GM23338 (cell line): ENCODE results near the gene ADGRB2. TPM values are rescaled to one million over a fixed set of nuclear protein-coding genes. Genes with fewer than 3 reads are reported as not detected.

Source experiments
- ATAC-seq: fragments of 200-7000 bp; cut with Tn5 transposase; 3 replicates; pipeline ENCODE4 v1.9.1; 2020
- DNase-seq: peaks from one replicate; pipeline ENCODE4 v3.0.0-alpha.2; 2015; ENCODE audit warnings: low spot score
- H2AFZ ChIP-seq: fragments of 200-600 bp; sonication (generic); 2 replicates; pipeline ENCODE4 v1.8.0; 2016; ENCODE audit warnings: antibody characterized with exemption, mild to moderate bottlenecking, moderate library complexity
- H3F3A ChIP-seq: fragments of 200-600 bp; sonication (generic); replicated peaks from 2 replicates; pipeline ENCODE4 v1.8.0; 2017; ENCODE audit warnings: antibody characterized with exemption, mixed run types, low read depth
- H3K27ac ChIP-seq: fragments of 200-600 bp; sonication (generic); 2 replicates; pipeline ENCODE4 v1.6.1; 2016; ENCODE audit warnings: low read depth
- H3K27me3 ChIP-seq: fragments of 200-600 bp; sonication (generic); 2 replicates; pipeline ENCODE4 v1.8.0; 2016; ENCODE audit warnings: mild to moderate bottlenecking, mixed run types, moderate library complexity; ENCODE audit not compliant: insufficient read depth
- H3K36me3 ChIP-seq: fragments of 200-600 bp; sonication (generic); 2 replicates; pipeline ENCODE4 v1.8.0; 2016; ENCODE audit warnings: mild to moderate bottlenecking; ENCODE audit not compliant: insufficient read depth
- H3K4me1 ChIP-seq: fragments of 200-600 bp; sonication (generic); 2 replicates; pipeline ENCODE4 v1.8.0; 2016; ENCODE audit warnings: mild to moderate bottlenecking, moderate library complexity; ENCODE audit not compliant: insufficient read depth
- H3K4me2 ChIP-seq: fragments of 200-600 bp; sonication (generic); 2 replicates; pipeline ENCODE4 v1.7.1; 2017; ENCODE audit warnings: mixed run types
- H3K4me3 ChIP-seq: fragments of 200-600 bp; sonication (generic); 2 replicates; pipeline ENCODE4 v1.6.1; 2016; ENCODE audit warnings: mixed run types
- H3K79me2 ChIP-seq: fragments of 200-600 bp; sonication (generic); replicated peaks from 2 replicates; pipeline ENCODE4 v1.8.0; 2017; ENCODE audit warnings: mild to moderate bottlenecking; ENCODE audit not compliant: insufficient read depth
- H3K9me2 ChIP-seq: fragments of 200-600 bp; sonication (generic); 2 replicates; pipeline ENCODE4 v1.8.0; 2017; ENCODE audit not compliant: insufficient read depth
- H4K20me1 ChIP-seq: fragments of 200-600 bp; sonication (generic); replicated peaks from 2 replicates; pipeline ENCODE4 v1.8.0; 2017; ENCODE audit warnings: mild to moderate bottlenecking; ENCODE audit not compliant: insufficient read depth
- H3K27ac Mint-ChIP-seq: 2 replicates; pipeline ENCODE4 v1.8.0; 2020; ENCODE audit warnings: inconsistent platforms, mild to moderate bottlenecking, moderate library complexity, mixed read lengths
- H3K27me3 Mint-ChIP-seq: 3 replicates; pipeline ENCODE4 v1.8.0; 2022; ENCODE audit warnings: low read depth, mild to moderate bottlenecking, moderate library complexity, mixed read lengths, inconsistent platforms; ENCODE audit not compliant: insufficient read depth, poor library complexity
- H3K36me3 Mint-ChIP-seq: 3 replicates; pipeline ENCODE4 v1.8.0; 2021; ENCODE audit warnings: low read depth, mild to moderate bottlenecking, inconsistent platforms, moderate library complexity, mixed read lengths
- H3K4me1 Mint-ChIP-seq: 3 replicates; pipeline ENCODE4 v1.8.0; 2020; ENCODE audit warnings: mild to moderate bottlenecking, inconsistent platforms, mixed read lengths
- H3K4me3 Mint-ChIP-seq: 3 replicates; pipeline ENCODE4 v1.8.0; 2021; ENCODE audit warnings: moderate library complexity, mild to moderate bottlenecking, inconsistent platforms, mixed read lengths
- H3K9me3 Mint-ChIP-seq: 3 replicates; pipeline ENCODE4 v1.8.0; 2020; ENCODE audit warnings: moderate library complexity, mild to moderate bottlenecking, inconsistent platforms, mixed read lengths
- CREB1 ChIP-seq: fragments of 250-450 bp; sonication (Bioruptor Pico); IDR thresholded peaks from 2 replicates; pipeline ENCODE4 v1.5.0; 2020; ENCODE audit warnings: low read depth, mild to moderate bottlenecking, moderate library complexity
- EZH2 ChIP-seq: fragments of 200-600 bp; sonication (generic); IDR thresholded peaks from one replicate; pipeline ENCODE4 v1.8.0; 2017; ENCODE audit warnings: antibody characterized with exemption, mild to moderate bottlenecking, low read depth; ENCODE audit not compliant: unreplicated experiment
- JUNB ChIP-seq: IDR thresholded peaks from one replicate; pipeline ENCODE4 v1.6.1; 2016; ENCODE audit warnings: antibody characterized with exemption; ENCODE audit not compliant: unreplicated experiment
- POLR2AphosphoS5 ChIP-seq: IDR thresholded peaks from 2 replicates; pipeline ENCODE4 v1.6.1; 2016; ENCODE audit warnings: antibody characterized with exemption, low read depth
- STAT1 ChIP-seq: IDR thresholded peaks from one replicate; pipeline ENCODE4 v1.6.1; 2016; ENCODE audit warnings: antibody characterized with exemption; ENCODE audit not compliant: unreplicated experiment
- ZNF114 ChIP-seq: fragments of 250-450 bp; sonication (Bioruptor Pico); IDR thresholded peaks from 2 replicates; pipeline ENCODE4 v1.5.0; 2020; ENCODE audit warnings: mild to moderate bottlenecking, moderate library complexity
- ZNF331 ChIP-seq: fragments of 250-450 bp; sonication (Bioruptor Pico); IDR thresholded peaks from 2 replicates; pipeline ENCODE4 v1.5.0; 2020; ENCODE audit warnings: low read depth, mild to moderate bottlenecking, moderate library complexity
- polyA plus RNA-seq: library from polyadenylated mRNA; unstranded; fragments of >200 nt; fragmentation: Nextera tagmentation; extraction: Ambion mirVana; gene quantifications from 2 replicates; pipeline ENCODE4 v1.2.1, GENCODE V29; 2016
- total RNA-seq: library from RNA; depleted of rRNA; stranded (reverse); fragments of >200 nt; shearing (Covaris generic); gene quantifications from 2 replicates; pipeline ENCODE4 v1.2.3, GENCODE V29; 2014
- TF ChIP-seq, protein P1 (sequence below): fragments of 250-450 bp; sonication (Bioruptor Pico); IDR thresholded peaks from 2 replicates; pipeline ENCODE4 v1.5.0; 2020; ENCODE audit warnings: mild to moderate bottlenecking, moderate library complexity
- TF ChIP-seq, protein P2 (sequence below): IDR thresholded peaks from 2 replicates; pipeline ENCODE4 v1.6.1; 2016; ENCODE audit warnings: antibody characterized with exemption
- TF ChIP-seq, protein P3 (sequence below), 2 experiments: fragments of 200-600 bp in 1 of 2; sonication (generic) in 1 of 2; conservative IDR thresholded peaks; 2 replicates each; pipeline versions ENCODE4 v1.5.1 to v1.6.1; 2016 to 2017; ENCODE audit warnings: antibody characterized with exemption in 2 of 2, low read depth in 2 of 2, mild to moderate bottlenecking in 2 of 2, moderate library complexity in 1 of 2

Gene ADGRB2
- total and polyA plus RNA-seq, 2 experiments from 2014 or later = 8.0 to 27.8 TPM

DNA sequence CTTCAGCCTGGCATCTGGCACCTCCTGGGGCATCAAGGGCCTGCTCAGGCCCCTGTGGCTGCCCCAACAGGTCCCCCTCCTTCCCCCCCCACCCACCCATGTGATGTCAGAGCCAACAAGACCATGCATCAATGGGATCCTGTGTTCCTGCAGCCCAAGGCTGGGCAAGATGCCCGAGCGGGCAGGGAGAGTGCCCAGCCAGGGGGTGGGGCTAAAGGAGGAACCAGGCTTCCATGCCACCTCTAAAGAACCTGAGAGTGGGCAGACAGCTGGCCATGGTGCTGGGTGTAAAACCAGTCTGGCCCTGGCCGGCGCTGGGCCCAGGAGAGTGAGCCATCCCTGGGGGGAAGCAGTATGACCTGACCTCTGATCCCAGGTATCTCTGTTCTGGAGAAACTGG lies 67.9 kb downstream of the ADGRB2 start (continued):
- TF ChIP-seq, protein P1, sequence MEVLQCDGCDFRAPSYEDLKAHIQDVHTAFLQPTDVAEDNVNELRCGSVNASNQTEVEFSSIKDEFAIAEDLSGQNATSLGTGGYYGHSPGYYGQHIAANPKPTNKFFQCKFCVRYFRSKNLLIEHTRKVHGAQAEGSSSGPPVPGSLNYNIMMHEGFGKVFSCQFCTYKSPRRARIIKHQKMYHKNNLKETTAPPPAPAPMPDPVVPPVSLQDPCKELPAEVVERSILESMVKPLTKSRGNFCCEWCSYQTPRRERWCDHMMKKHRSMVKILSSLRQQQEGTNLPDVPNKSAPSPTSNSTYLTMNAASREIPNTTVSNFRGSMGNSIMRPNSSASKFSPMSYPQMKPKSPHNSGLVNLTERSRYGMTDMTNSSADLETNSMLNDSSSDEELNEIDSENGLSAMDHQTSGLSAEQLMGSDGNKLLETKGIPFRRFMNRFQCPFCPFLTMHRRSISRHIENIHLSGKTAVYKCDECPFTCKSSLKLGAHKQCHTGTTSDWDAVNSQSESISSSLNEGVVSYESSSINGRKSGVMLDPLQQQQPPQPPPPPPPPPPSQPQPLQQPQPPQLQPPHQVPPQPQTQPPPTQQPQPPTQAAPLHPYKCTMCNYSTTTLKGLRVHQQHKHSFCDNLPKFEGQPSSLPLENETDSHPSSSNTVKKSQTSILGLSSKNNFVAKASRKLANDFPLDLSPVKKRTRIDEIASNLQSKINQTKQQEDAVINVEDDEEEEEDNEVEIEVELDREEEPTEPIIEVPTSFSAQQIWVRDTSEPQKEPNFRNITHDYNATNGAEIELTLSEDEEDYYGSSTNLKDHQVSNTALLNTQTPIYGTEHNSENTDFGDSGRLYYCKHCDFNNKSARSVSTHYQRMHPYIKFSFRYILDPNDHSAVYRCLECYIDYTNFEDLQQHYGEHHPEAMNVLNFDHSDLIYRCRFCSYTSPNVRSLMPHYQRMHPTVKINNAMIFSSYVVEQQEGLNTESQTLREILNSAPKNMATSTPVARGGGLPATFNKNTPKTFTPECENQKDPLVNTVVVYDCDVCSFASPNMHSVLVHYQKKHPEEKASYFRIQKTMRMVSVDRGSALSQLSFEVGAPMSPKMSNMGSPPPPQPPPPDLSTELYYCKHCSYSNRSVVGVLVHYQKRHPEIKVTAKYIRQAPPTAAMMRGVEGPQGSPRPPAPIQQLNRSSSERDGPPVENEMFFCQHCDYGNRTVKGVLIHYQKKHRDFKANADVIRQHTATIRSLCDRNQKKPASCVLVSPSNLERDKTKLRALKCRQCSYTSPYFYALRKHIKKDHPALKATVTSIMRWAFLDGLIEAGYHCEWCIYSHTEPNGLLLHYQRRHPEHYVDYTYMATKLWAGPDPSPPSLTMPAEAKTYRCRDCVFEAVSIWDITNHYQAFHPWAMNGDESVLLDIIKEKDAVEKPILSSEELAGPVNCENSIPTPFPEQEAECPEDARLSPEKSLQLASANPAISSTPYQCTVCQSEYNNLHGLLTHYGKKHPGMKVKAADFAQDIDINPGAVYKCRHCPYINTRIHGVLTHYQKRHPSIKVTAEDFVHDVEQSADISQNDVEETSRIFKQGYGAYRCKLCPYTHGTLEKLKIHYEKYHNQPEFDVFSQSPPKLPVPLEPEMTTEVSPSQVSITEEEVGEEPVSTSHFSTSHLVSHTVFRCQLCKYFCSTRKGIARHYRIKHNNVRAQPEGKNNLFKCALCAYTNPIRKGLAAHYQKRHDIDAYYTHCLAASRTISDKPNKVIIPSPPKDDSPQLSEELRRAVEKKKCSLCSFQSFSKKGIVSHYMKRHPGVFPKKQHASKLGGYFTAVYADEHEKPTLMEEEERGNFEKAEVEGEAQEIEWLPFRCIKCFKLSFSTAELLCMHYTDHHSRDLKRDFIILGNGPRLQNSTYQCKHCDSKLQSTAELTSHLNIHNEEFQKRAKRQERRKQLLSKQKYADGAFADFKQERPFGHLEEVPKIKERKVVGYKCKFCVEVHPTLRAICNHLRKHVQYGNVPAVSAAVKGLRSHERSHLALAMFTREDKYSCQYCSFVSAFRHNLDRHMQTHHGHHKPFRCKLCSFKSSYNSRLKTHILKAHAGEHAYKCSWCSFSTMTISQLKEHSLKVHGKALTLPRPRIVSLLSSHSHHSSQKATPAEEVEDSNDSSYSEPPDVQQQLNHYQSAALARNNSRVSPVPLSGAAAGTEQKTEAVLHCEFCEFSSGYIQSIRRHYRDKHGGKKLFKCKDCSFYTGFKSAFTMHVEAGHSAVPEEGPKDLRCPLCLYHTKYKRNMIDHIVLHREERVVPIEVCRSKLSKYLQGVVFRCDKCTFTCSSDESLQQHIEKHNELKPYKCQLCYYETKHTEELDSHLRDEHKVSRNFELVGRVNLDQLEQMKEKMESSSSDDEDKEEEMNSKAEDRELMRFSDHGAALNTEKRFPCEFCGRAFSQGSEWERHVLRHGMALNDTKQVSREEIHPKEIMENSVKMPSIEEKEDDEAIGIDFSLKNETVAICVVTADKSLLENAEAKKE (CRISPR knock-in tag) = no peak
- TF ChIP-seq STAT1 = no peak

DNA sequence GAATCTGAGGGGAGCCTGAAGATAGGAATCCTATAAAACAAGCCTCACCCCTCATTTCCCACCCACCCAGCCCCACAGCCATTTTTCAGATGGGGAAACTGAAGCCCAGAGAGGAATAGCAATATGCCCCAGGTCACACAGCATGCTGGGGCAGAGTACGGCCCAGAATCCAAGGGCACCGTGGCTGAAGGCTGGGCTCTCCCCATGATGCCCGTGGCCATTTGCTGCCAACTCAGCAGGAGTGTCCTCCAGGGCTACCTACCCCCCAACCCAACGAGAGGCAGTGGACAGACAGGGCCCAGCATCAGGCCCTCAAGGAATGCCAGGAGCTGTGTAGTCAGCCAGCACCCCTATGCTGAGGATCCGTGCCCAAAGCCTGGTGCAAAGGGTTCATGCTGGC lies 68.8 kb downstream of the ADGRB2 start:
- Histone ChIP-seq H3K27me3 (no peaks in the 10 kb centered on the region), H2AFZ (no peak overlapping the region), H4K20me1 (no peaks in the 10 kb centered on the region), H3K9me2 (no peaks in the 10 kb centered on the region), H3K36me3 (no peaks in the 10 kb centered on the region), H3K4me1 (no peaks in the 10 kb centered on the region), H3K79me2 (no peaks in the 10 kb centered on the region), H3F3A (no peaks in the 10 kb centered on the region), H3K27ac (no peak overlapping the region), H3K4me2 (no peak overlapping the region), H3K4me3 (no peak overlapping the region)
- no peaks in the 10 kb centered on the region for H3K9me3 Mint-ChIP-seq
- ATAC-seq (no peak), DNase-seq (no peak)
- TF ChIP-seq CREB1 (CRISPR knock-in tag) = no peak
- TF ChIP-seq EZH2 = no peak
- peaks cover 3% of the 10 kb centered on the region; the same call in 1 of the 3 replicates for H3K36me3 Mint-ChIP-seq
- H3K4me3 Mint-ChIP-seq = no peak overlapping the region
- peaks cover 13% of the 10 kb centered on the region for H3K4me1 Mint-ChIP-seq
- H3K27ac Mint-ChIP-seq = no peak overlapping the region
- H3K27me3 Mint-ChIP-seq = peaks cover 9% of the 10 kb centered on the region

DNA sequence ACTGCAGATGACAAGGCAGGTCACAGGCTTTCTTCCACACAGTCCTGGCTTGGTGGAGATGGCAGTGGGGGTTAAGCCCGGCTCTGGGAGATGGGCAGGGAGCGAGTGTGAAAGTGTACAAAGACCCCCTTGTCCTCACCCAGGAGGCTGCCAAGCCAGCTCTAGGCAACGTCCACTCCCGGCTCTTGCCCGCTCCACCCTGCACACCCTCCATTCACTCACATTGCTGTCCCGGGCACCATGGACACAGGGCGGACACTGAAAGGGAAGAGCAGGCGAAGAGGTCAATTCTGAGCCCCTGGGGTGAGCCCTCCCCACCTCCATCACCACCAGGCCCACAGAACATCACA lies 69.2 kb downstream of the ADGRB2 start:
- Histone ChIP-seq H3K79me2 (no peaks in the 10 kb centered on the region), H3K36me3 (no peaks in the 10 kb centered on the region), H4K20me1 (no peaks in the 10 kb centered on the region), H3F3A (no peaks in the 10 kb centered on the region), H3K4me2 (no peak overlapping the region), H3K27ac (no peak overlapping the region), H3K4me3 (no peak overlapping the region), H3K27me3 (no peaks in the 10 kb centered on the region), H3K9me2 (no peaks in the 10 kb centered on the region), H2AFZ (no peak overlapping the region), H3K4me1 (no peaks in the 10 kb centered on the region)
- TF ChIP-seq, protein P2, sequence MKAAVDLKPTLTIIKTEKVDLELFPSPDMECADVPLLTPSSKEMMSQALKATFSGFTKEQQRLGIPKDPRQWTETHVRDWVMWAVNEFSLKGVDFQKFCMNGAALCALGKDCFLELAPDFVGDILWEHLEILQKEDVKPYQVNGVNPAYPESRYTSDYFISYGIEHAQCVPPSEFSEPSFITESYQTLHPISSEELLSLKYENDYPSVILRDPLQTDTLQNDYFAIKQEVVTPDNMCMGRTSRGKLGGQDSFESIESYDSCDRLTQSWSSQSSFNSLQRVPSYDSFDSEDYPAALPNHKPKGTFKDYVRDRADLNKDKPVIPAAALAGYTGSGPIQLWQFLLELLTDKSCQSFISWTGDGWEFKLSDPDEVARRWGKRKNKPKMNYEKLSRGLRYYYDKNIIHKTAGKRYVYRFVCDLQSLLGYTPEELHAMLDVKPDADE = no peak
- TF ChIP-seq, protein P3, sequence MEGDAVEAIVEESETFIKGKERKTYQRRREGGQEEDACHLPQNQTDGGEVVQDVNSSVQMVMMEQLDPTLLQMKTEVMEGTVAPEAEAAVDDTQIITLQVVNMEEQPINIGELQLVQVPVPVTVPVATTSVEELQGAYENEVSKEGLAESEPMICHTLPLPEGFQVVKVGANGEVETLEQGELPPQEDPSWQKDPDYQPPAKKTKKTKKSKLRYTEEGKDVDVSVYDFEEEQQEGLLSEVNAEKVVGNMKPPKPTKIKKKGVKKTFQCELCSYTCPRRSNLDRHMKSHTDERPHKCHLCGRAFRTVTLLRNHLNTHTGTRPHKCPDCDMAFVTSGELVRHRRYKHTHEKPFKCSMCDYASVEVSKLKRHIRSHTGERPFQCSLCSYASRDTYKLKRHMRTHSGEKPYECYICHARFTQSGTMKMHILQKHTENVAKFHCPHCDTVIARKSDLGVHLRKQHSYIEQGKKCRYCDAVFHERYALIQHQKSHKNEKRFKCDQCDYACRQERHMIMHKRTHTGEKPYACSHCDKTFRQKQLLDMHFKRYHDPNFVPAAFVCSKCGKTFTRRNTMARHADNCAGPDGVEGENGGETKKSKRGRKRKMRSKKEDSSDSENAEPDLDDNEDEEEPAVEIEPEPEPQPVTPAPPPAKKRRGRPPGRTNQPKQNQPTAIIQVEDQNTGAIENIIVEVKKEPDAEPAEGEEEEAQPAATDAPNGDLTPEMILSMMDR (conservative IDR thresholded peaks at IDR 0.05; ENCODE audit: low read depth in 2 of 2) = no peak
- no peak for TF ChIP-seq JUNB
- TF ChIP-seq ZNF331 (CRISPR knock-in tag) = no peak
- no peak for TF ChIP-seq ZNF114 (CRISPR knock-in tag)
- no peak for TF ChIP-seq POLR2AphosphoS5
- no peak for TF ChIP-seq EZH2
- ATAC-seq (no peak), DNase-seq (no peak)
- Mint-ChIP-seq H3K36me3 (peaks cover 3% of the 10 kb centered on the region; the same call in 1 of the 3 replicates), H3K4me3 (no peak overlapping the region), H3K9me3 (no peaks in the 10 kb centered on the region), H3K27ac (no peak overlapping the region), H3K27me3 (peaks cover 8% of the 10 kb centered on the region), H3K4me1 (peaks cover 16% of the 10 kb centered on the region)
